Measurements from ENCODE around the gene TYK2. TPM values are rescaled to one million over a fixed set of nuclear protein-coding genes. Genes with fewer than 3 reads are reported as not detected.

The TYK2 gene
- polyA plus RNA-seq, 1 donor (not counting 4 experiments of a cell fraction or from before 2014, with no cell fraction given) = 32.6 TPM

- no peak overlapping the region for H3K9ac ChIP-seq (ENCODE audit: control insufficient read depth, extremely low read depth, insufficient read depth, low read length)
- no peaks in the 10 kb centered on the region for H4K20me1 ChIP-seq (ENCODE audit: control insufficient read depth, extremely low read depth, insufficient read depth, low read length)
- H3K27ac ChIP-seq (ENCODE audit: control insufficient read depth, insufficient read depth, low read length) = no peak overlapping the region
- TF ChIP-seq CTCF (optimal IDR thresholded peaks at IDR 0.05 in 1 of 3, IDR thresholded peaks at IDR 0.05 in 1 of 3, conservative IDR thresholded peaks at IDR 0.05 in 1 of 3; ENCODE audit: extremely low read depth in 1 of 3, insufficient read depth in 2 of 3, low read length in 3 of 3) = no peak
- no peak for TF ChIP-seq EZH2 (IDR thresholded peaks at IDR 0.05; ENCODE audit: low read length)
- H3K36me3 ChIP-seq (ENCODE audit: control insufficient read depth in 2 of 2, extremely low read depth in 1 of 2, insufficient read depth in 2 of 2, low read length in 2 of 2) = peaks cover 23 to 32% of the 10 kb centered on the region in 2 experiments
- no peak overlapping the region for H2AFZ ChIP-seq (ENCODE audit: control insufficient read depth, low read length)
- no peak overlapping the region for H3K4me3 ChIP-seq (ENCODE audit: control insufficient read depth in 2 of 3, extremely low read depth in 1 of 3, insufficient read depth in 2 of 3, low read depth in 1 of 3, low read length in 3 of 3)
- no peak overlapping the region for H3K4me2 ChIP-seq (ENCODE audit: control insufficient read depth, extremely low read depth, insufficient read depth, low read depth, low read length)
- FAIRE-seq = no peak
- H3K9me3 ChIP-seq (ENCODE audit: control insufficient read depth, low read depth, low read length) = no peaks in the 10 kb centered on the region
- no peak for DNase-seq (ENCODE audit: low read depth, low spot score)
- peaks cover 36% of the 10 kb centered on the region for H3K79me2 ChIP-seq (ENCODE audit: control insufficient read depth, insufficient read depth, low read length)
- H3K4me1 ChIP-seq (ENCODE audit: control insufficient read depth, extremely low read depth, insufficient read depth, low read length) = peaks cover 10% of the 10 kb centered on the region
- dilution Hi-C loops (cut with MboI; ENCODE audit: extremely low pct_ligation_motif_present, low sequenced_read_pairs) = no loop called here
- no peaks in the 10 kb centered on the region for H3K9me1 ChIP-seq (ENCODE audit: control insufficient read depth, extremely low read depth, insufficient read depth, low read length)
- no peaks in the 10 kb centered on the region for H3K27me3 ChIP-seq (ENCODE audit: control insufficient read depth, extremely low read depth, insufficient read depth, low read length)
Measured at GRCh38 chr19:10328558-10329429, 51.6 kb downstream of the TYK2 start.

- FAIRE-seq = no peak
- H3K9me3 ChIP-seq (ENCODE audit: control insufficient read depth, low read depth, low read length) = no peaks in the 10 kb centered on the region
- DNase-seq (ENCODE audit: low read depth, low spot score) = no peak
- H3K9me1 ChIP-seq (ENCODE audit: control insufficient read depth, extremely low read depth, insufficient read depth, low read length) = no peaks in the 10 kb centered on the region
- H3K4me3 ChIP-seq (ENCODE audit: control insufficient read depth in 2 of 3, extremely low read depth in 1 of 3, insufficient read depth in 2 of 3, low read depth in 1 of 3, low read length in 3 of 3) = no peak overlapping the region
- H3K27ac ChIP-seq (ENCODE audit: control insufficient read depth, insufficient read depth, low read length) = no peak overlapping the region
- peaks cover 23 to 36% of the 10 kb centered on the region in 2 experiments for H3K36me3 ChIP-seq (ENCODE audit: control insufficient read depth in 2 of 2, extremely low read depth in 1 of 2, insufficient read depth in 2 of 2, low read length in 2 of 2)
- H3K79me2 ChIP-seq (ENCODE audit: control insufficient read depth, insufficient read depth, low read length) = peaks cover 33% of the 10 kb centered on the region
- TF ChIP-seq EZH2 (IDR thresholded peaks at IDR 0.05; ENCODE audit: low read length) = no peak
- TF ChIP-seq CTCF (optimal IDR thresholded peaks at IDR 0.05 in 1 of 3, IDR thresholded peaks at IDR 0.05 in 1 of 3, conservative IDR thresholded peaks at IDR 0.05 in 1 of 3; ENCODE audit: extremely low read depth in 1 of 3, insufficient read depth in 2 of 3, low read length in 3 of 3) = no peak
- H3K9ac ChIP-seq (ENCODE audit: control insufficient read depth, extremely low read depth, insufficient read depth, low read length) = no peak overlapping the region
- H2AFZ ChIP-seq (ENCODE audit: control insufficient read depth, low read length) = no peak overlapping the region
- no peaks in the 10 kb centered on the region for H3K27me3 ChIP-seq (ENCODE audit: control insufficient read depth, extremely low read depth, insufficient read depth, low read length)
- H3K4me2 ChIP-seq (ENCODE audit: control insufficient read depth, extremely low read depth, insufficient read depth, low read depth, low read length) = no peak overlapping the region
- peaks cover 8% of the 10 kb centered on the region for H3K4me1 ChIP-seq (ENCODE audit: control insufficient read depth, extremely low read depth, insufficient read depth, low read length)
- dilution Hi-C loops (cut with MboI; ENCODE audit: extremely low pct_ligation_motif_present, low sequenced_read_pairs) = no loop called here
- H4K20me1 ChIP-seq (ENCODE audit: control insufficient read depth, extremely low read depth, insufficient read depth, low read length) = no peaks in the 10 kb centered on the region
Measured at GRCh38 chr19:10327793-10328192, 52.6 kb downstream of the TYK2 start.

Measured in keratinocyte (primary cell).